Progenitor cell of endocrine pancreas (in vitro differentiated cells): ENCODE measurements around the gene DNAH8. TPM values are rescaled to one million over a fixed set of nuclear protein-coding genes. Genes with fewer than 3 reads are reported as not detected.
A peak's percentile ranks its signal among the peaks of the same experiment; 100 is the strongest.

Source experiments
- DNase-seq: peaks from one replicate; pipeline ENCODE4 v3.0.0; 2021; ENCODE audit warnings: low spot score; ENCODE audit not compliant: unreplicated experiment
- H3K27ac Mint-ChIP-seq: 2 replicates; pipeline ENCODE4 v1.8.0; 2021; ENCODE audit warnings: mild to moderate bottlenecking, moderate library complexity, mixed read lengths
- H3K27me3 Mint-ChIP-seq: 2 replicates; pipeline ENCODE4 v1.8.0; 2021; ENCODE audit warnings: mixed read lengths
- H3K36me3 Mint-ChIP-seq: 2 replicates; pipeline ENCODE4 v1.8.0; 2022; ENCODE audit warnings: mixed read lengths; ENCODE audit not compliant: insufficient read depth
- H3K4me1 Mint-ChIP-seq: 2 replicates; pipeline ENCODE4 v1.8.0; 2021; ENCODE audit warnings: low read depth, mixed read lengths
- H3K4me3 Mint-ChIP-seq: 2 replicates; pipeline ENCODE4 v1.8.0; 2021; ENCODE audit warnings: low read depth, mild to moderate bottlenecking, moderate library complexity, mixed read lengths
- H3K9me3 Mint-ChIP-seq: 2 replicates; pipeline ENCODE4 v1.8.0; 2021; ENCODE audit warnings: low read depth, mixed read lengths
- CTCF ChIP-seq: fragments of 200-600 bp; sonication (generic); IDR thresholded peaks from one replicate; pipeline ENCODE4 v1.5.0; 2021; ENCODE audit warnings: antibody characterized with exemption, mild to moderate bottlenecking; ENCODE audit not compliant: unreplicated experiment
- total RNA-seq: library from RNA; stranded (reverse); gene quantifications from 2 replicates; pipeline ENCODE4 v1.2.1, GENCODE V29; 2021

The DNAH8 gene
- total RNA-seq, 1 donor from 2014 or later = 0.12 TPM

- Mint-ChIP-seq H3K27me3 (no peaks in the 10 kb centered on the region), H3K9me3 (no peaks in the 10 kb centered on the region), H3K4me3 (no peak overlapping the region), H3K4me1 (peaks cover under 1% of the 10 kb centered on the region), H3K27ac (no peak overlapping the region), H3K36me3 (no peaks in the 10 kb centered on the region)
- no peak for DNase-seq
- no peak for TF ChIP-seq CTCF
Observed at GRCh38 chr6:39021041-39021440, 305.9 kb downstream of the DNAH8 start.

- DNase-seq = no peak
- no peak overlapping the region for H3K27ac Mint-ChIP-seq
- no peak for TF ChIP-seq CTCF
- H3K4me1 Mint-ChIP-seq = peaks cover 5% of the 10 kb centered on the region
- H3K27me3 Mint-ChIP-seq = peaks cover 3% of the 10 kb centered on the region
- no peaks in the 10 kb centered on the region for H3K36me3 Mint-ChIP-seq
- no peak overlapping the region for H3K4me3 Mint-ChIP-seq
- H3K9me3 Mint-ChIP-seq = no peaks in the 10 kb centered on the region
Observed at GRCh38 chr6:39021779-39022178, 306.7 kb downstream of the DNAH8 start.

- H3K36me3 Mint-ChIP-seq = no peaks in the 10 kb centered on the region
- no peaks in the 10 kb centered on the region for H3K9me3 Mint-ChIP-seq
- H3K4me1 Mint-ChIP-seq = peaks cover 5% of the 10 kb centered on the region
- H3K4me3 Mint-ChIP-seq = no peak overlapping the region
- H3K27me3 Mint-ChIP-seq = peaks cover 7% of the 10 kb centered on the region
- DNase-seq = no peak
- no peak for TF ChIP-seq CTCF
- H3K27ac Mint-ChIP-seq = no peak overlapping the region
Observed at GRCh38 chr6:39026175-39026574, 311.1 kb downstream of the DNAH8 start.

- Mint-ChIP-seq H3K36me3 (no peaks in the 10 kb centered on the region), H3K4me1 (peaks cover 5% of the 10 kb centered on the region), H3K27ac (no peak overlapping the region), H3K27me3 (peaks cover 25% of the 10 kb centered on the region), H3K9me3 (no peaks in the 10 kb centered on the region), H3K4me3 (no peak overlapping the region)
- peak; percentile 30 for DNase-seq
- TF ChIP-seq CTCF = peak; percentile 76
Observed at GRCh38 chr6:39029156-39030011, 314.3 kb downstream of the DNAH8 start.

GRCh38 chr6:39035681-39036080 lies 320.6 kb downstream of the DNAH8 start:
- Mint-ChIP-seq H3K27me3 (peaks cover 64% of the 10 kb centered on the region), H3K4me3 (no peak overlapping the region), H3K9me3 (no peaks in the 10 kb centered on the region), H3K4me1 (no peaks in the 10 kb centered on the region), H3K27ac (no peak overlapping the region), H3K36me3 (no peaks in the 10 kb centered on the region)
- no peak for DNase-seq
- no peak for TF ChIP-seq CTCF
